ENCODE data around the gene CTNNA2. TPM values are rescaled to one million over a fixed set of nuclear protein-coding genes. Genes with fewer than 3 reads are reported as not detected.

The CTNNA2 gene
- total and polyA plus RNA-seq, 12 donors, result 0.12 to 5.0 (median 1.4) TPM; not detected in 1

GRCh38 chr2:80689106-80689505 is 1176.3 kb downstream of the CTNNA2 start:
- Histone ChIP-seq H3K27ac (no peak overlapping the region), H3K9me3 (replicated peaks in 1 of 3) (no peaks in the 10 kb centered on the region), H3K4me1 (replicated peaks in 1 of 2) (no peaks in the 10 kb centered on the region), H3K4me3 (no peak overlapping the region), H3K27me3 (no peaks in the 10 kb centered on the region), H3K36me3 (replicated peaks in 1 of 2) (no peaks in the 10 kb centered on the region)
- intact Hi-C loops (cut with DNase I), result no loop called here
- TF ChIP-seq CTCF (IDR thresholded peaks at IDR 0.05), result no peak
- no peak for TF ChIP-seq POLR2A (IDR thresholded peaks at IDR 0.05)
- 48 to 61% (median 55%) methylated on average over 1 of the region's 1 CpG for WGBS, 4 donors
- no peak for DNase-seq

Small RNA genes lying within 50 kb of the gene (microRNA-seq; reads per million reads assigned to microRNA genes)
- gene MIR4264 (0 reads per million in 3 donors), gene MIR8080 (0 reads per million in 3 donors)

Small RNA genes lying within 50 kb of the gene (small RNA-seq; reads per million reads assigned to genes)
- gene MIR4264 (0 reads per million in 2 donors), gene MIR8080 (0 reads per million in 2 donors), gene RNU6-561P (0 reads per million in 2 donors)
